ENCODE data around the gene SYCN.

GRCh38 chr19:39177736-39178135 lies 26.3 kb downstream of the SYCN start:
- TF ChIP-seq GABPB1 (CRISPR knock-in tag; IDR thresholded peaks at IDR 0.05) (no peak), ZNF672 (CRISPR knock-in tag; IDR thresholded peaks at IDR 0.05) (no peak), CTCF (CRISPR knock-in tag; IDR thresholded peaks at IDR 0.05) (no peak), CHD2 (IDR thresholded peaks at IDR 0.05; ENCODE audit: low read depth, low read length) (no peak), ZBTB26 (CRISPR knock-in tag; IDR thresholded peaks at IDR 0.05; ENCODE audit: borderline replicate concordance) (no peak), YY1 (IDR thresholded peaks at IDR 0.05; ENCODE audit: insufficient read depth, insufficient replicate concordance, low read depth, low read length) (no peak), ZNF24 (IDR thresholded peaks at IDR 0.05) (no peak), KAT7 (CRISPR knock-in tag; IDR thresholded peaks at IDR 0.05; ENCODE audit: borderline replicate concordance) (no peak), POLR2A (IDR thresholded peaks at IDR 0.05; ENCODE audit: insufficient read depth in 1 of 2, low read depth in 2 of 2, low read length in 2 of 2) (no peak), ZNF660 (CRISPR knock-in tag; IDR thresholded peaks at IDR 0.05; ENCODE audit: borderline replicate concordance, low read depth) (no peak)
- TF ChIP-seq, protein P1, sequence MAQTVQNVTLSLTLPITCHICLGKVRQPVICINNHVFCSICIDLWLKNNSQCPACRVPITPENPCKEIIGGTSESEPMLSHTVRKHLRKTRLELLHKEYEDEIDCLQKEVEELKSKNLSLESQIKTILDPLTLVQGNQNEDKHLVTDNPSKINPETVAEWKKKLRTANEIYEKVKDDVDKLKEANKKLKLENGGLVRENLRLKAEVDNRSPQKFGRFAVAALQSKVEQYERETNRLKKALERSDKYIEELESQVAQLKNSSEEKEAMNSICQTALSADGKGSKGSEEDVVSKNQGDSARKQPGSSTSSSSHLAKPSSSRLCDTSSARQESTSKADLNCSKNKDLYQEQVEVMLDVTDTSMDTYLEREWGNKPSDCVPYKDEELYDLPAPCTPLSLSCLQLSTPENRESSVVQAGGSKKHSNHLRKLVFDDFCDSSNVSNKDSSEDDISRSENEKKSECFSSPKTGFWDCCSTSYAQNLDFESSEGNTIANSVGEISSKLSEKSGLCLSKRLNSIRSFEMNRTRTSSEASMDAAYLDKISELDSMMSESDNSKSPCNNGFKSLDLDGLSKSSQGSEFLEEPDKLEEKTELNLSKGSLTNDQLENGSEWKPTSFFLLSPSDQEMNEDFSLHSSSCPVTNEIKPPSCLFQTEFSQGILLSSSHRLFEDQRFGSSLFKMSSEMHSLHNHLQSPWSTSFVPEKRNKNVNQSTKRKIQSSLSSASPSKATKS (CRISPR knock-in tag; IDR thresholded peaks at IDR 0.05) = no peak
